ENCODE results near the gene CYP19A1. TPM values are rescaled to one million over a fixed set of nuclear protein-coding genes. Genes with fewer than 3 reads are reported as not detected.

CYP19A1 gene
- total RNA-seq, 1 experiment from 2014 or later: not detected

- no peak overlapping the region for H3K9ac ChIP-seq (ENCODE audit: low read length)
- TF ChIP-seq TCF7L2 (IDR thresholded peaks at IDR 0.05; ENCODE audit: borderline replicate concordance, extremely low read depth, insufficient read depth, insufficient read length) (no peak), RAD21 (IDR thresholded peaks at IDR 0.05; ENCODE audit: low read depth) (no peak), MAX (IDR thresholded peaks at IDR 0.05) (no peak), ZNF274 (IDR thresholded peaks at IDR 0.05; ENCODE audit: low read depth, low read length) (no peak), ZBTB33 (IDR thresholded peaks at IDR 0.05; ENCODE audit: extremely low read depth, insufficient replicate concordance, low read length) (no peak), REST (IDR thresholded peaks at IDR 0.05; ENCODE audit: low read depth) (no peak), SIN3A (IDR thresholded peaks at IDR 0.05; ENCODE audit: low read depth) (no peak), CEBPB (IDR thresholded peaks at IDR 0.05; ENCODE audit: low read depth) (no peak), ZFX (IDR thresholded peaks at IDR 0.05) (no peak), CBX3 (IDR thresholded peaks at IDR 0.05; ENCODE audit: low read depth) (no peak), EZH2 (IDR thresholded peaks at IDR 0.05) (no peak), FOSL1 (IDR thresholded peaks at IDR 0.05; ENCODE audit: low read depth) (no peak), JUND (IDR thresholded peaks at IDR 0.05) (no peak), EGR1 (IDR thresholded peaks at IDR 0.05; ENCODE audit: low read depth) (no peak), POLR2AphosphoS5 (IDR thresholded peaks at IDR 0.05; ENCODE audit: low read depth, low read length) (no peak), SRF (IDR thresholded peaks at IDR 0.05; ENCODE audit: low read depth) (no peak), EZH2phosphoT487 (IDR thresholded peaks at IDR 0.05; ENCODE audit: borderline replicate concordance) (no peak), SP1 (IDR thresholded peaks at IDR 0.05; ENCODE audit: low read depth) (no peak)
- TF ChIP-seq, protein P1, sequence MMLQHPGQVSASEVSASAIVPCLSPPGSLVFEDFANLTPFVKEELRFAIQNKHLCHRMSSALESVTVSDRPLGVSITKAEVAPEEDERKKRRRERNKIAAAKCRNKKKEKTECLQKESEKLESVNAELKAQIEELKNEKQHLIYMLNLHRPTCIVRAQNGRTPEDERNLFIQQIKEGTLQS (IDR thresholded peaks at IDR 0.05): no peak
- H3K4me2 ChIP-seq (ENCODE audit: low read length): no peak overlapping the region
- ChIA-PET CTCF (interaction anchor here (1.1 to 3.9 kb wide), 9 partner anchors 9 to 208 kb away, joined by 3 to 81 read pairs (median 6); no protein-coding TSS in a partner anchor), RAD21 (ENCODE audit: low non-redundant PET in 1 of 2, low total read pairs in 2 of 2, uncharacterized antibody in 2 of 2, unreplicated experiment in 2 of 2) (interaction anchor here in 1 of 2 experiments (1.8 kb wide), 1 partner anchor 30 kb away, joined by 7 read pairs; no protein-coding TSS in a partner anchor), POLR2A (no interaction called here)
- H3K79me2 ChIP-seq (ENCODE audit: insufficient read depth, low read length): no peaks in the 10 kb centered on the region
- H3K27me3 ChIP-seq (ENCODE audit: insufficient read depth, low read length): no peaks in the 10 kb centered on the region; the same call in 1 of the 2 replicates
- H3K36me3 ChIP-seq (ENCODE audit: control insufficient read depth in 1 of 2, insufficient read depth in 2 of 2, low read length in 2 of 2): no peaks in the 10 kb centered on the region
- no peak overlapping the region for H3K4me3 ChIP-seq (replicated peaks in 1 of 2; ENCODE audit: low read depth in 1 of 2, low read length in 2 of 2)
- ATAC-seq: no peak
- no peak overlapping the region for H2AFZ ChIP-seq (ENCODE audit: low read depth, low read length, poor library complexity, severe bottlenecking)
- no peaks in the 10 kb centered on the region for H3K9me2 ChIP-seq (ENCODE audit: insufficient read depth)
- intact Hi-C loops (cut with micrococcal nuclease): no loop called here
- DNase-seq (ENCODE audit: low read depth, low spot score): no peak
- peaks cover 0 to 4% of the 10 kb centered on the region in 2 experiments; a peak in 3 of 4 replicates for H3K4me1 ChIP-seq (ENCODE audit: control insufficient read depth in 1 of 2, insufficient read depth in 2 of 2, low read length in 2 of 2)
- H4K20me1 ChIP-seq (ENCODE audit: insufficient read depth): no peaks in the 10 kb centered on the region
- BruUV-seq (replicated peaks): no TSS peak
- H3K9me3 ChIP-seq (ENCODE audit: control insufficient read depth in 1 of 2, insufficient read depth in 1 of 2, low read depth in 1 of 2, low read length in 2 of 2): no peaks in the 10 kb centered on the region
- H3K27ac ChIP-seq (ENCODE audit: low read depth, low read length): no peak overlapping the region
Measured at GRCh38 chr15:51193526-51193925, 144.9 kb downstream of the CYP19A1 start.
